Natural killer cell (primary cell): ENCODE results near the gene IL18RAP. TPM values are rescaled to one million over a fixed set of nuclear protein-coding genes. Genes with fewer than 3 reads are reported as not detected.
A peak's percentile ranks its signal among the peaks of the same experiment; 100 is the strongest.

Experiments
- ATAC-seq, 3 donors: fragments of 150-1000 bp in 2 of 3; fragments of 200-7000 bp in 1 of 3; cut with Tn5 transposase; 1 replicate in 1 of 3; 2 replicates in 2 of 3; pipeline ENCODE4 v1.10.0; 2021; ENCODE audit warnings: mild to moderate bottlenecking in 2 of 3, moderate library complexity in 2 of 3
- DNase-seq, 2 donors: peaks; one replicate each; pipeline versions ENCODE4 v3.0.0 to v3.0.0-alpha.2; 2013 to 2021; ENCODE audit warnings: mixed read lengths in 1 of 2
- H3K27ac ChIP-seq: one replicate; pipeline ENCODE4 v1.5.1; 2013; ENCODE audit warnings: mild to moderate bottlenecking, low read length
- H3K27me3 ChIP-seq: one replicate; pipeline ENCODE4 v1.6.1; 2013; ENCODE audit warnings: low read length; ENCODE audit not compliant: control insufficient read depth, insufficient read depth
- H3K36me3 ChIP-seq: one replicate; pipeline ENCODE4 v1.6.1; 2013; ENCODE audit warnings: low read length; ENCODE audit not compliant: control insufficient read depth, insufficient read depth
- H3K4me1 ChIP-seq: one replicate; pipeline ENCODE4 v1.6.1; 2013; ENCODE audit warnings: low read length; ENCODE audit not compliant: control insufficient read depth, insufficient read depth
- H3K4me3 ChIP-seq: one replicate; pipeline ENCODE4 v1.5.1; 2013; ENCODE audit warnings: low read length
- H3K9me3 ChIP-seq: one replicate; pipeline ENCODE4 v1.6.1; 2013; ENCODE audit warnings: low read length; ENCODE audit not compliant: control insufficient read depth, insufficient read depth
- H3K27ac Mint-ChIP-seq, 2 donors: one replicate each; pipeline ENCODE4 v1.8.0; 2022; ENCODE audit warnings: mild to moderate bottlenecking in 2 of 2, mixed read lengths in 2 of 2, moderate library complexity in 1 of 2
- H3K27me3 Mint-ChIP-seq, 2 donors: one replicate each; pipeline ENCODE4 v1.8.0; 2022; ENCODE audit warnings: low read depth in 2 of 2, mixed read lengths in 2 of 2
- H3K36me3 Mint-ChIP-seq: one replicate; pipeline ENCODE4 v1.8.0; 2022; ENCODE audit warnings: mixed read lengths
- H3K4me1 Mint-ChIP-seq, 2 donors: one replicate each; pipeline ENCODE4 v1.8.0; 2022; ENCODE audit warnings: mixed read lengths in 2 of 2
- H3K4me3 Mint-ChIP-seq: one replicate; pipeline ENCODE4 v1.8.0; 2022; ENCODE audit warnings: mild to moderate bottlenecking, moderate library complexity, mixed read lengths
- H3K9me3 Mint-ChIP-seq, 2 donors: one replicate each; pipeline ENCODE4 v1.8.0; 2022; ENCODE audit warnings: mixed read lengths in 2 of 2
- WGBS: methylation state at CpG from one replicate; pipeline ENCODE4 v1.1.7; 2013; ENCODE audit warnings: missing lambda C conversion rate; ENCODE audit not compliant: insufficient coverage; 5-methylcytosine and 5-hydroxymethylcytosine counted together
- intact Hi-C: fragments of 100-400 bp; cut with micrococcal nuclease; formaldehyde crosslinking; loops from one replicate; pipeline ENCODE4 v1.14.2; 2022
- total RNA-seq, 4 donors: library from RNA; stranded (reverse); fragments of 120-200 nt in 1 of 4; gene quantifications; one replicate each; pipeline versions ENCODE4 v1.2.3 to v1.2.4, GENCODE V29; 2013 to 2022
- TF ChIP-seq, protein P1 (sequence below): fragments of 200-600 bp; IDR thresholded peaks from one replicate; pipeline ENCODE4 v1.8.0; 2022; ENCODE audit warnings: antibody characterized with exemption

The IL18RAP gene
- total RNA-seq, 3 donors from 2014 or later (not counting 1 experiment from before 2014, with no cell fraction given): 136 to 309 (median 203) TPM

DNA sequence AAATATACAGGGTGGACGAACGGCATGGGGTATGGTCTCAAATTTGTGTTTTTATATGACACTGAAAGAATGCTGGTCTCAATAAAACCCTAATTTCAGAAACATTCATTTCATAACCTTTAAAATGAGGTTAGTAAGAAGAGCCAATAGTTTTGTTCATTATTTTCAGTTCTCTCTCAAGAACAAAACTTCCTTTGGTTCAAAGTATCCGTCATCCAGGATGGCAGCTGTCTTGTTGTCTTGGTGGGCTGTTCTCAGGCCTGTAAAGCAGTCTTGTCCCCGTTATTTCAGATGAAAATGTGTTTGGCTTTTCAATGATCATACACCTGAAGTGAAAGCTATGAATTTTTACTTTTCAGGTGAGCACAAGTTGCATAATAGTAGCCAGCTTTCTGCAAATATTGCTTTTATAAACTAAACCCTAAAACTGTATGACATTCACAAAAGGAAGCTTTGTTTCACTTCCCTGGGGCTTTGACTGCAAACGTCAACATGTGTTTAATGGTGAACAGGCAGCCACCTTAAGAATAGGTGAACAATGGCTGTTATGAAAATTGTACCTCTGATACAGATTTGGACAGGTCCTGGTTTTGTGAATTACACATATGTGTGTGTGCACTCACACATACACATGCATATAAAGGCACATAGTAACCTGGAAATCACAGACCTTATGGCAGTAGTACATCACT is 2.6 kb downstream of the IL18RAP start:
- H3K27ac Mint-ChIP-seq: peak overlapping the region in 1 of 2 donors; percentile 93
- intact Hi-C loops: no loop called here
- peaks cover 55% of the 10 kb centered on the region for H3K36me3 Mint-ChIP-seq
- H3K9me3 ChIP-seq: no peaks in the 10 kb centered on the region
- H3K27me3 ChIP-seq: no peaks in the 10 kb centered on the region
- no peak for ATAC-seq
- peaks cover 61% of the 10 kb centered on the region for H3K36me3 ChIP-seq
- peak overlapping the region; percentile 97 for H3K4me3 Mint-ChIP-seq
- H3K4me1 Mint-ChIP-seq: peaks cover 95 to 98% of the 10 kb centered on the region in 2 donors
- H3K27me3 Mint-ChIP-seq: no peaks in the 10 kb centered on the region
- 32% methylated on average over 3 of the region's 5 CpGs for WGBS
- H3K27ac ChIP-seq: peak overlapping the region; percentile 53
- no peaks in the 10 kb centered on the region for H3K9me3 Mint-ChIP-seq
- peaks cover 25% of the 10 kb centered on the region for H3K4me1 ChIP-seq
- no peak overlapping the region for H3K4me3 ChIP-seq
- DNase-seq: no peak
- TF ChIP-seq, protein P1, sequence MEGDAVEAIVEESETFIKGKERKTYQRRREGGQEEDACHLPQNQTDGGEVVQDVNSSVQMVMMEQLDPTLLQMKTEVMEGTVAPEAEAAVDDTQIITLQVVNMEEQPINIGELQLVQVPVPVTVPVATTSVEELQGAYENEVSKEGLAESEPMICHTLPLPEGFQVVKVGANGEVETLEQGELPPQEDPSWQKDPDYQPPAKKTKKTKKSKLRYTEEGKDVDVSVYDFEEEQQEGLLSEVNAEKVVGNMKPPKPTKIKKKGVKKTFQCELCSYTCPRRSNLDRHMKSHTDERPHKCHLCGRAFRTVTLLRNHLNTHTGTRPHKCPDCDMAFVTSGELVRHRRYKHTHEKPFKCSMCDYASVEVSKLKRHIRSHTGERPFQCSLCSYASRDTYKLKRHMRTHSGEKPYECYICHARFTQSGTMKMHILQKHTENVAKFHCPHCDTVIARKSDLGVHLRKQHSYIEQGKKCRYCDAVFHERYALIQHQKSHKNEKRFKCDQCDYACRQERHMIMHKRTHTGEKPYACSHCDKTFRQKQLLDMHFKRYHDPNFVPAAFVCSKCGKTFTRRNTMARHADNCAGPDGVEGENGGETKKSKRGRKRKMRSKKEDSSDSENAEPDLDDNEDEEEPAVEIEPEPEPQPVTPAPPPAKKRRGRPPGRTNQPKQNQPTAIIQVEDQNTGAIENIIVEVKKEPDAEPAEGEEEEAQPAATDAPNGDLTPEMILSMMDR: no peak

GRCh38 chr2:102427249-102427648 is 4.3 kb downstream of the IL18RAP start:
- peak overlapping the region; percentile 89 for H3K4me3 Mint-ChIP-seq
- H3K36me3 Mint-ChIP-seq: peaks cover 49% of the 10 kb centered on the region
- intact Hi-C loops: loop anchor here (1.0 kb wide), 1 partner anchor 9 kb away; no protein-coding TSS in a partner anchor
- Histone ChIP-seq H3K27me3 (no peaks in the 10 kb centered on the region), H3K27ac (peak overlapping the region; percentile 53), H3K4me3 (peak overlapping the region; percentile 24), H3K36me3 (peaks cover 61% of the 10 kb centered on the region), H3K4me1 (peaks cover 18% of the 10 kb centered on the region), H3K9me3 (no peaks in the 10 kb centered on the region)
- TF ChIP-seq, protein P1: no peak
- no peaks in the 10 kb centered on the region for H3K27me3 Mint-ChIP-seq
- H3K9me3 Mint-ChIP-seq: no peaks in the 10 kb centered on the region
- DNase-seq (no peak), ATAC-seq (peak; percentile 47 to 56 (median 52))
- no CpG with 5 or more reads among the region's 1 CpG for WGBS
- H3K27ac Mint-ChIP-seq: peak overlapping the region in 1 of 2 donors; percentile 93
- H3K4me1 Mint-ChIP-seq: peaks cover 93 to 96% of the 10 kb centered on the region in 2 donors

GRCh38 chr2:102428573-102428972 is 5.6 kb downstream of the IL18RAP start:
- intact Hi-C loops: no loop called here
- DNase-seq: no peak
- no peaks in the 10 kb centered on the region for H3K27me3 ChIP-seq
- H3K4me3 ChIP-seq: no peak overlapping the region
- H3K36me3 ChIP-seq: peaks cover 56% of the 10 kb centered on the region
- Mint-ChIP-seq H3K4me3 (peak overlapping the region; percentile 89), H3K9me3 (no peaks in the 10 kb centered on the region), H3K27ac (peak overlapping the region in 1 of 2 donors; percentile 93), H3K27me3 (no peaks in the 10 kb centered on the region), H3K36me3 (peaks cover 40% of the 10 kb centered on the region), H3K4me1 (peaks cover 88 to 93% of the 10 kb centered on the region in 2 donors)
- WGBS: 67% methylated on average over 1 of the region's 2 CpGs
- peaks cover 24% of the 10 kb centered on the region for H3K4me1 ChIP-seq
- no peak overlapping the region for H3K27ac ChIP-seq
- no peaks in the 10 kb centered on the region for H3K9me3 ChIP-seq
- peak in 2 of 3 donors; percentile 38 to 48 for ATAC-seq
- TF ChIP-seq, protein P1: no peak
